BLaER1 treated with 17β-estradiol and CSF1 and Interleukin-3, amounts not matched to agents 10 nM and 100 nM (cell line): ENCODE data around the gene CFC1.
"Not testable (repeated sequence)": the region's sequence is repeated elsewhere in the genome, so short reads cannot be mapped to it uniquely, and the experiment has no call there.

ENCODE experiments used
- H3K27ac ChIP-seq, 11 experiments: shearing (Covaris generic); formaldehyde crosslinking; 2 replicates each; pipeline ENCODE4 v1.8.1; 2022
- H3K27me3 ChIP-seq, 11 experiments: shearing (Covaris generic); formaldehyde crosslinking; 2 replicates each; pipeline ENCODE4 v1.8.1; 2022
- H3K36me3 ChIP-seq, 11 experiments: shearing (Covaris generic); formaldehyde crosslinking; 2 replicates each; pipeline ENCODE4 v1.8.1; 2022
- H3K4me1 ChIP-seq, 10 experiments: shearing (Covaris generic); formaldehyde crosslinking; 2 replicates each; pipeline ENCODE4 v1.8.1; 2022
- H3K4me2 ChIP-seq, 11 experiments: shearing (Covaris generic); formaldehyde crosslinking; 2 replicates each; pipeline ENCODE4 v1.8.1; 2022
- H3K4me3 ChIP-seq, 10 experiments: shearing (Covaris generic); formaldehyde crosslinking; 2 replicates each; pipeline ENCODE4 v1.8.1; 2022
- H3K9ac ChIP-seq, 11 experiments: shearing (Covaris generic); formaldehyde crosslinking; 2 replicates each; pipeline ENCODE4 v1.8.1; 2022
- H3K9me3 ChIP-seq, 11 experiments: shearing (Covaris generic); formaldehyde crosslinking; replicated peaks in 1 of 11; 2 replicates each; pipeline ENCODE4 v1.8.1; 2022
- H4K20me1 ChIP-seq, 11 experiments: shearing (Covaris generic); formaldehyde crosslinking; 2 replicates each; pipeline ENCODE4 v1.8.1; 2022

Gene CFC1

DNA sequence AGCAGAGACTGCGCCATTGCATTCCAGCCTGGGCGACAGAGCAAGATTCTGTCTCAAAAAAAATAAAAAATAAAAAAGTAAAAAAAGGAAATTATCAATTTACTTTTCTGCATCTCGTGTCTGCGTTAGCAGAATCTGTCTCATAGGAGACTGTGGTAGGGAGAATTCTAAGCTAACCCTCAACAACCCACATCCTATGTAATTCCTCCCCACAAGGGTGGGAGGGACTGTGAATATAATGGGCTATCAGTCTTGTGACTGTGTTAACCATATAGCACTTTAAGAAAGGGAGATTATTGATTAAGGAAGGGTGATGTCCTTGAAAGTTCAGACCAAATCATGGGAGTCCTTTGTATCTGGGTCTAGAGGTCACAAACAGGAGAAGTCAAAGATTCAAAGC lies 33.2 kb downstream of the CFC1 start:
- not testable (repeated sequence) for H3K4me3 ChIP-seq, H3K9ac ChIP-seq, H3K9me3 ChIP-seq, H3K27me3 ChIP-seq, H3K4me1 ChIP-seq, H4K20me1 ChIP-seq, H3K36me3 ChIP-seq, H3K4me2 ChIP-seq, H3K27ac ChIP-seq

DNA sequence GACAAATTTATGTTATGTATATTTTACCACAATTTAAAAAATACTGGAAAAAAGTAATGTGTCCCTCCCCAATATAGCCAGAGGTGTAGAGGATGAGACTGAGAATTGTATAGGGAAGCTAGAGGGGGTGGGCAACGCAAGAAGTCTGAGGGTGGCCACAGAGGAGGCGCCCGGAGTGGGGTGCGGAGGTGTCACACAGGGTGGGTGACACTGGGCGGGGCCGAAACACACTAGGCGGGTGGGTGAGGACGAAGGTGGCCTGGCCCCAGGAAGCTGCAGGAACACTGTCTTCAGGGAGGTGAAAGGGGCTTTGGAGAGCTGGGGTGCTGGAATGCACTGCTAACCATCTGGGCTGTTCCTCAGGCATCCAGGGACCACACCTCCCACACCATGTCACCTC lies 42.9 kb downstream of the CFC1 start:
- H3K9ac ChIP-seq, H3K9me3 ChIP-seq, H3K27me3 ChIP-seq, H3K4me1 ChIP-seq, H3K27ac ChIP-seq, H3K4me3 ChIP-seq, H4K20me1 ChIP-seq, H3K36me3 ChIP-seq, H3K4me2 ChIP-seq: not testable (repeated sequence)

DNA sequence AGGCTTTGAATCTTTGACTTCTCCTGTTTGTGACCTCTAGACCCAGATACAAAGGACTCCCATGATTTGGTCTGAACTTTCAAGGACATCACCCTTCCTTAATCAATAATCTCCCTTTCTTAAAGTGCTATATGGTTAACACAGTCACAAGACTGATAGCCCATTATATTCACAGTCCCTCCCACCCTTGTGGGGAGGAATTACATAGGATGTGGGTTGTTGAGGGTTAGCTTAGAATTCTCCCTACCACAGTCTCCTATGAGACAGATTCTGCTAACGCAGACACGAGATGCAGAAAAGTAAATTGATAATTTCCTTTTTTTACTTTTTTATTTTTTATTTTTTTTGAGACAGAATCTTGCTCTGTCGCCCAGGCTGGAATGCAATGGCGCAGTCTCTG lies 45.2 kb downstream of the CFC1 start:
- H3K4me1 ChIP-seq, H3K4me3 ChIP-seq, H3K9me3 ChIP-seq, H3K27ac ChIP-seq, H3K4me2 ChIP-seq, H3K9ac ChIP-seq, H3K36me3 ChIP-seq, H4K20me1 ChIP-seq, H3K27me3 ChIP-seq: not testable (repeated sequence)

DNA sequence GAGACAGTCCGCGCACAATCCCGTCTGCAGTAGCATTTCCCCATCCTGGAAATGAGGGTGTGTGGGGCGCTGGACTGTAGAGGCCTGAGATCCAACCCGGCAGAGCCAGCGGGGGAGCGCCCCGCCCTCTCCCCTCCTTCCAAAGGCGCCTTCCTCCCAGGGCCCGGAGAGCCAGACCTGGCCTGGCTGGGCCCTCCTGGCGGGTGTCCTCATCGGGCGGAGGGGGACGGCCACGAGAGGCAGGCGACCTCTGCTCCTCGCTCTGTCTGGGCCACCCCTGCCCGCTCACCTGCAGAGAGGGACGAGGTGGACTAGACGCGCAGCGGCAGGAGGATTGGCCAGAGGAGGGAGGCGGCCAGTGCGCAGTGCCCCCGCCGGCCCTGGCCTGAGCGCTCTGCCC lies 49.9 kb downstream of the CFC1 start:
- H3K4me1 ChIP-seq, H4K20me1 ChIP-seq, H3K27ac ChIP-seq, H3K9ac ChIP-seq, H3K4me2 ChIP-seq, H3K4me3 ChIP-seq, H3K27me3 ChIP-seq, H3K9me3 ChIP-seq, H3K36me3 ChIP-seq: not testable (repeated sequence)

DNA sequence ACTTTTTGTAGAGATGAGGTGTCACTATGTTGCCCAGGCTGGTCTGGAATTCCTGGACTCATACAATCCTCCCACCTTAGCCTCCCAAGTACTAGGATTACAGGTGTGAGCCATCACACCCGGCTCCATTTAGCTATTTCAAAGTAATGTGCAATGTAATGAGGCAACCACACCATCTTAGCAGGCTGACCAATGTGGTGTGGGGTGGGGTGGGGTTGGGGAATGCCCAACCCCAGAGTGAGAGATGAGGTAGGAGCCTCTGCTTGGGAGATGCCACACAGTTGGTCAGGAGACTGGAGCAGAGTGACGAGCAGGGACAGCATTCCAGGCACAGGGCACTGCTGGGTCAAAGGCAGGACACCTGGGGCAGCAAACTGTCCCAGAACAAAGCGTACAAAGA lies 51.0 kb downstream of the CFC1 start:
- H3K9me3 ChIP-seq, result not testable (repeated sequence)

DNA sequence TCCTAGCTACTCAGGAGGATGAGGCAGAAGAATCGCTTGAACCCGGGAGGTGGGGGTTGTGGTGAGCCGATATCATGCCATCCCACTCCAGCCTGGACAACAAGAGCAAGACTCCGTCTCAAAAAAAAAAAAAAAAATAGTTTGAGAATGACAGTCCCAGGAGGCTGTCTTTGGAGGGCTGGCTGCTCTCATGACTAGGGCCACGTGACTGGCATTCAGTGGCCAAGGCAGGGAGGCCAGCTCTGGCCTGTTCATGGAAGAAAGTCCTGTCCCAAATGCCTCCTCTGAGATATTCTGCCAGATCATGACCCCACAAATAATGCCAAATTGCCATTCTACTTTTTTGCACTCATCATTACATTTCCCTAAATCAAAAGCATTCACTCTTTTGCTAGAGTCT lies 54.4 kb downstream of the CFC1 start:
- not testable (repeated sequence) for H3K27me3 ChIP-seq, H3K9me3 ChIP-seq, H3K4me1 ChIP-seq, H3K9ac ChIP-seq, H3K4me2 ChIP-seq, H3K36me3 ChIP-seq, H3K4me3 ChIP-seq, H3K27ac ChIP-seq, H4K20me1 ChIP-seq

More for the DNA sequence above, 51.0 kb downstream of the CFC1 start:
- not testable (repeated sequence) for H3K9ac ChIP-seq, H3K27ac ChIP-seq, H3K4me3 ChIP-seq, H3K4me1 ChIP-seq, H4K20me1 ChIP-seq, H3K27me3 ChIP-seq, H3K36me3 ChIP-seq, H3K4me2 ChIP-seq

DNA sequence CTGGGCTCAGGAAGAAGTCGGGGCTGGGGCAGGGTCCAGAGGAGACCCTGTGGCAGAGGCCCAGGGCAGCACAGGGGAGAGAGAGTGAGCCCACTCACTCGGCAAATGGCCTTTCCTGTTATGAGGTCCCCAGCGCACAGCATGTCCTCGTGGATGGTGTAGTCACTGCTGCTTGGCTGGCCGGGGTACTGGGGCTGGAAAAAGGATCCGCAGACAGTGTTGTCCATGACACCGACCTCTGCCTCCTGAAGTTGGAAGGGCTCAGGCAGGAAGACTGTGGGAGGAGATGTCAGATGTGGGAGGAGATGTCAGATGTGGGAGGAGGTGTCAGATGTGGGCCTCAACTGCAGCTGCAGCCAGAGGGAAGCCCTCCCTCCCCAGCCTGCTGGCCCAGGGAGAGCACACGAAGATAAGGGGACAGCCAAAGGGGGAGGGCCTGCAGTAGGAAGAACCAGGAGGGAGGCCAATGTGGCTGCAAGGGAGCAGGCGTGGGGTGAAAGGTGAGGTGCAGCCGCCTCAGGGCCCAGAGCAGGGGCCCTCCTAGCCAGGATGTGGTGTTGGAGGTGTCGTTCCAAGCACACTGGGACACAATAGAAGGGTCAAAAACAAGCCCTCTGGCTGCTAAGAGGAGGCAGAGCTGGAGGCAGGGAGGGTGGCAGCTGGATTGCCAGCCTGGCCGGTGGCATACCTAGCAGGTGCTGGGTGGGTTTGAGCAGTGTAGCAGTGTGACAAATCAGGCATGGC lies 55.4 kb downstream of the CFC1 start:
- H3K27ac ChIP-seq, H3K9me3 ChIP-seq, H3K4me1 ChIP-seq, H3K4me3 ChIP-seq, H4K20me1 ChIP-seq, H3K27me3 ChIP-seq, H3K9ac ChIP-seq, H3K36me3 ChIP-seq, H3K4me2 ChIP-seq: not testable (repeated sequence)

DNA sequence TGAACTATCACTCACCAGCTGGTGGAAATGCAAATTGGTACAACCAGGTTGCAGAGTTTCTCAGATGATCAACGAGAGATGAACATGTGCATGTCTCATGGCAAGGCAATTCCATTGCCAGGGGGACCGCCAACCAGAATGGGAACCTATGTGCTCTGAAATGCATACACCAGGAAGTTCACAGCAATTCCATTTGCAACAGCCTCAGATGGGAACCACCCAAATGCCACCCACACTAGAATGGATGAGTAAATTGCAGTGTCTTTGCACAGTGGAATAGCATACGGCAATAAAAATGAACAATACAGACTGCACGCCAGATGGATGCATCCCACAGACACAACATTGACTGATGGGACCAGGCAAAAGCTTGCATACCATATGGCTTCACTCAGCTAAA lies 56.6 kb downstream of the CFC1 start:
- H3K9me3 ChIP-seq, H3K27me3 ChIP-seq, H3K9ac ChIP-seq, H3K27ac ChIP-seq, H3K4me3 ChIP-seq, H4K20me1 ChIP-seq, H3K36me3 ChIP-seq, H3K4me2 ChIP-seq, H3K4me1 ChIP-seq: not testable (repeated sequence)
